Ecto neural progenitor cell (in vitro differentiated cells): ENCODE data around the gene DENND5B.
"Not testable (repeated sequence)": the region's sequence is repeated elsewhere in the genome, so short reads cannot be mapped to it uniquely, and the experiment has no call there.

Source experiments
- DNase-seq: peaks from one replicate; pipeline ENCODE4 v3.0.0-alpha.2; 2018; ENCODE audit warnings: low spot score

The DENND5B gene

GRCh38 chr12:31506515-31507306, 84.2 kb downstream of the DENND5B start:
- no peak for DNase-seq

- DNase-seq = no peak
These were observed 86.2 kb downstream of the DENND5B start for GRCh38 chr12:31504625-31505222.

GRCh38 chr12:31501014-31501413, 89.9 kb downstream of the DENND5B start:
- DNase-seq = not testable (repeated sequence)

GRCh38 chr12:31499567-31499966, 91.4 kb downstream of the DENND5B start:
- DNase-seq = no peak

- no peak for DNase-seq
These were observed 92.5 kb downstream of the DENND5B start for GRCh38 chr12:31498424-31498823.

GRCh38 chr12:31496257-31496656, 94.7 kb downstream of the DENND5B start:
- DNase-seq = no peak

GRCh38 chr12:31494455-31494854, 96.5 kb downstream of the DENND5B start:
- no peak for DNase-seq

- DNase-seq = no peak
These were observed 98.2 kb downstream of the DENND5B start for GRCh38 chr12:31492599-31493196.

GRCh38 chr12:31491841-31492598, 98.9 kb downstream of the DENND5B start:
- no peak for DNase-seq

GRCh38 chr12:31491241-31491794, 99.6 kb downstream of the DENND5B start:
- no peak for DNase-seq

GRCh38 chr12:31488737-31489338, 102.1 kb downstream of the DENND5B start:
- DNase-seq = no peak

- DNase-seq = no peak
These were observed 105.4 kb downstream of the DENND5B start for GRCh38 chr12:31485571-31485970.

GRCh38 chr12:31482816-31483215, 108.1 kb downstream of the DENND5B start:
- DNase-seq = no peak

- DNase-seq = no peak
These were observed 109.5 kb downstream of the DENND5B start for GRCh38 chr12:31481415-31481814.

- no peak for DNase-seq
These were observed 111.3 kb downstream of the DENND5B start for GRCh38 chr12:31479516-31480210.

GRCh38 chr12:31478898-31479297, 112.0 kb downstream of the DENND5B start:
- DNase-seq = no peak

- no peak for DNase-seq
These were observed 112.5 kb downstream of the DENND5B start for GRCh38 chr12:31478425-31478824.

GRCh38 chr12:31477687-31478086, 113.2 kb downstream of the DENND5B start:
- no peak for DNase-seq

GRCh38 chr12:31476437-31476836, 114.5 kb downstream of the DENND5B start:
- DNase-seq = no peak

GRCh38 chr12:31475610-31476009, 115.3 kb downstream of the DENND5B start:
- DNase-seq = not testable (repeated sequence)

- no peak for DNase-seq
These were observed 116.2 kb downstream of the DENND5B start for GRCh38 chr12:31474751-31475150.
